ENCODE results near the gene NAT16. TPM values are rescaled to one million over a fixed set of nuclear protein-coding genes. Genes with fewer than 3 reads are reported as not detected.

The NAT16 gene
- total RNA-seq, 4 donors from 2014 or later, result not detected

DNA sequence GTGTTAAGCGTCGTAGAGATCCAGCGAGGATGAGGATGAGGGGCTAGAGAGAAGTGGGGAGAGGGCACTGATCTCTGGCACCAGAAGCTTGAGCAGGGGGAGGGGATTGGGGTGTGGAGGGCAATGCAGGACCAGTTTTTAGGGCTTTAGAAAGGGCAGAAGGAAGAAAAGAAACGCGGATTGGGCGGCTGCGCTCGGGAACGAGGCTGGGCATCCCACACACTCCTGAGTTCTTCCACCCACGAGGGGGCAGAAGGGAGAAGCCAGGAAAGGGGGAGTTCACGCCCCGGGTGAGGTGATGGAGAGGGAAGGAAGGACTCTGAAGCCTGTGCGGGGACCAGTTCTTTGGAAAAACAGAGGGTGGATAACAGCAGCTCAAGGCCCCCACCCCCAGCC lies 8.7 kb downstream of the NAT16 start:
- TF ChIP-seq POLR2A (IDR thresholded peaks at IDR 0.05), result no peak
- TF ChIP-seq, protein P1, sequence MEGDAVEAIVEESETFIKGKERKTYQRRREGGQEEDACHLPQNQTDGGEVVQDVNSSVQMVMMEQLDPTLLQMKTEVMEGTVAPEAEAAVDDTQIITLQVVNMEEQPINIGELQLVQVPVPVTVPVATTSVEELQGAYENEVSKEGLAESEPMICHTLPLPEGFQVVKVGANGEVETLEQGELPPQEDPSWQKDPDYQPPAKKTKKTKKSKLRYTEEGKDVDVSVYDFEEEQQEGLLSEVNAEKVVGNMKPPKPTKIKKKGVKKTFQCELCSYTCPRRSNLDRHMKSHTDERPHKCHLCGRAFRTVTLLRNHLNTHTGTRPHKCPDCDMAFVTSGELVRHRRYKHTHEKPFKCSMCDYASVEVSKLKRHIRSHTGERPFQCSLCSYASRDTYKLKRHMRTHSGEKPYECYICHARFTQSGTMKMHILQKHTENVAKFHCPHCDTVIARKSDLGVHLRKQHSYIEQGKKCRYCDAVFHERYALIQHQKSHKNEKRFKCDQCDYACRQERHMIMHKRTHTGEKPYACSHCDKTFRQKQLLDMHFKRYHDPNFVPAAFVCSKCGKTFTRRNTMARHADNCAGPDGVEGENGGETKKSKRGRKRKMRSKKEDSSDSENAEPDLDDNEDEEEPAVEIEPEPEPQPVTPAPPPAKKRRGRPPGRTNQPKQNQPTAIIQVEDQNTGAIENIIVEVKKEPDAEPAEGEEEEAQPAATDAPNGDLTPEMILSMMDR (IDR thresholded peaks at IDR 0.05), result no peak
- H3K27ac ChIP-seq, result no peak overlapping the region
- H3K4me1 ChIP-seq, result peaks cover 0 to 17% of the 10 kb centered on the region in 2 donors
- no peaks in the 10 kb centered on the region for H3K9me3 ChIP-seq
- no peaks in the 10 kb centered on the region for H3K36me3 ChIP-seq
- H3K27me3 ChIP-seq, result peaks cover 38 to 78% of the 10 kb centered on the region in 2 donors
- DNase-seq, result no peak
- no peak overlapping the region for H3K4me3 ChIP-seq
- intact Hi-C loops (cut with DNase I; ENCODE audit: low total_unique reads), result no loop called here

DNA sequence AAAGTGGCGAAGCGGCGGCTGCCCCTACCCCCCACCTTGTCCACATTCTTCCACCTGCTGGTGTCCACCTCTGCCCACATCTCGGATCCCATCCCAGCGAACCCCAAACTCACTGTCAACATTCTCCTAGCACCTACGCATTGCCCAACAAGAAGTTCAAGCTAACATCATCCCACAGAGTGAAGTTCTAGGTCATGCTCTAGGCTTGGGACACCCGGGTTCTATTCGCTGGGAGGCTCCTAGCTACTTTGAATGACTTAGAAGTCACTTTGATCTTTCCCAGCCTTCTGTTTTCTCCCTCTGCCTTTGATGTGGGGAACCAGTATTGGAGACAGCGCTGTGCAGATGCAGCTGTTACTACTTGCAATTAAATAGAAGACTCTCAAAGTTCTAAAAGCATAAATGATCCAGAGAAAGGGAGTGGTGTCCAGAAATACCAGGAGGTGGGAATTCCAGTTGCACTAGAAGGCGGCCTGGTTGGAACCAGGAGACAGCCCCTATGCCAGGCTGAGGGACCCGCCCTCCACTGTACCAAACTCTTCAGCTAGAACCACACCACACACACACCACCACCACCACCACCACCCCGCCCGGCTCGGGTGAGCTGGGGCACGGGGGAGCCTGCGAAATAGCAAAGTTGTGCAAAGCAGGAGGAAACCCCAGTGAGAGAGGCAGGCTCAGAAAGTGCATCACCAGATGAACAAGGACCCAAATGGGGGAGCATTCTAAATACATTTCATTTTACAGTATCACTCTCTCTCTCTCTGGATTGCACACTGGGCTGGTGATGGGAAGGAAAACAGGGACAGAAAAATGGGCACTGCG lies 9.3 kb downstream of the NAT16 start:
- H3K9me3 ChIP-seq, result no peaks in the 10 kb centered on the region
- H3K27ac ChIP-seq, result no peak overlapping the region
- intact Hi-C loops (cut with DNase I; ENCODE audit: low total_unique reads), result no loop called here
- TF ChIP-seq, protein P1 (IDR thresholded peaks at IDR 0.05), result no peak
- TF ChIP-seq POLR2A (IDR thresholded peaks at IDR 0.05), result no peak
- no peak overlapping the region for H3K4me3 ChIP-seq
- no peaks in the 10 kb centered on the region for H3K36me3 ChIP-seq
- H3K4me1 ChIP-seq, result peaks cover 0 to 17% of the 10 kb centered on the region in 2 donors
- no peak for DNase-seq
- H3K27me3 ChIP-seq, result peaks cover 44 to 84% of the 10 kb centered on the region in 2 donors

DNA sequence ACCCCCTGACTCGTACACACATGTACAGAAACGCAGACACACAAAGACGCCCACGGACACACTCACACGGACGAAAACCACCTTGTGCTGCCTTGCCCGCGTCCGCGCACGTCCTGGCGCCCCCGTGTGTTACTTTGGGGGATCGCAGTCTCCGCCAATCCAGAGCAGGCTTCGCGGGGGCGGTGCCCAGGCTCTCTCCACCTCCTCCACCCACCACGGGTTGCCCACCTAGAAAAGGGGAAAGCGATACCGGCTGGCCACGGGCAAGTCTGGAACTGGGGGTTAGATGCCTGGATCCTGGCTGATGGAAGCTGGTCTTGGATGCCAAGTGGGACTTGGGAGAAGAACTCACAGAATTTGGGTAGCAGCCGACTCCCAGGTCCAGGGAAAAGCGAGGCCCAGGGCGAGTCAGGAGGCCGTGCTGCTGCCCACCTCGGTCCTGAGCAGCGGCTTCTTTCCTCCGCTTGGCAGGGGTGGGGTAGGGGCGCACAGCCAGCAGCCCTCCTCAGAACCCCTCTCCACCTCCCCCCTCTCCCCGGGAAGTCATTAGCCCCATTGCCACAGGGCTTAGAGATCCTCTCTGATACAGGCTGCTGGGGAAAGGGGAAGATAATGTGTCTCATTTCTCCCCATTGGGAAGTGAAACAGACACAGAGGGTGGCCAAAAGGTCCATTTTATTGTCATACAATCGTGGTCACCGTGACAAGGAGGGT lies 10.1 kb downstream of the NAT16 start:
- Histone ChIP-seq H3K36me3 (no peaks in the 10 kb centered on the region), H3K4me1 (peaks cover 3 to 17% of the 10 kb centered on the region in 2 donors), H3K9me3 (no peaks in the 10 kb centered on the region), H3K27ac (no peak overlapping the region), H3K27me3 (peaks cover 52 to 80% of the 10 kb centered on the region in 2 donors), H3K4me3 (no peak overlapping the region)
- TF ChIP-seq, protein P1 (IDR thresholded peaks at IDR 0.05), result peak; percentile 68 to 84 (median 79)
- no peak for TF ChIP-seq POLR2A (IDR thresholded peaks at IDR 0.05)
- intact Hi-C loops (cut with DNase I; ENCODE audit: low total_unique reads), result no loop called here
- peak; percentile 53 to 67 for DNase-seq

DNA sequence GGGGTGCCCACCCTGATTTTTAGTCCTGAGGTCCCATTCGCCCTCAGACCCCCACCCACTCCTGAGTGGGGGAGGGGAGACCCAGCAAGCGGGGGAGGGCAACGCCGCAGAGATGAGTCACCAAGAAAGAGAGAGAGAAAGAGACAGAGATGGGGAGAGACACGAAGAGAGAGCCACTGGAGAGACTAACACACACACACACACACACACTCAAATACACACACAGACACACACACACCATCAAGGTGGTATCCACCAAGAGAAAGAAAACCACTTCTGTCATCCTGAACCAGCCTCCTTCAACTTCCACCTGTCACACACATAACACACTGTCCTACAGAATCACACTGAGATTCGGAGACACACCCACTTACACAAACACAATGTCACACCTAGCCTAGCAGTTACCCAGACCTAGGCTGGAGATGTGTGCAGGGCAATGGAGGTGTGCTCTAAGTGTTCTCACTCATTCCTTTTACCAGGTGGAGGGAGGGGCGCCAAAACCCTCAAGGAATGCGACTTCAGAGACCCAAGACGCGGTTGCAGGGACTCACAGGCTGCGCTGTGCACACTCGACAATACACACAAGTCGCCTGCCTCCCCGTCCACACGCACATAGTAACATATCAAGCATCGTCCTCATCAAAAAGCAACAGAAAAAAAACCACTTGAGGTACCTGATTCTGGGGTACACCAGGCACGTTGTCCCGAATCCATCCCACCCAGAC lies 10.8 kb downstream of the NAT16 start:
- peaks cover 6 to 21% of the 10 kb centered on the region in 2 donors for H3K4me1 ChIP-seq
- intact Hi-C loops (cut with DNase I; ENCODE audit: low total_unique reads), result no loop called here

More for the DNA sequence above, 10.8 kb downstream of the NAT16 start:
- Histone ChIP-seq H3K4me3 (no peak overlapping the region), H3K9me3 (no peaks in the 10 kb centered on the region), H3K27me3 (peaks cover 54 to 78% of the 10 kb centered on the region in 2 donors), H3K27ac (no peak overlapping the region), H3K36me3 (no peaks in the 10 kb centered on the region)
- no peak for TF ChIP-seq POLR2A (IDR thresholded peaks at IDR 0.05)
- TF ChIP-seq, protein P1 (IDR thresholded peaks at IDR 0.05), result no peak
- DNase-seq, result no peak

All from uterus (tissue), 4 donors.